Upper lobe of left lung (tissue), 4 donors: ENCODE data around the gene TUBA1C.

Source experiments
- EP300 ChIP-seq, 4 donors: sonication (generic); formaldehyde crosslinking; IDR thresholded peaks; one replicate each; pipeline ENCODE4 v1.5.1; 2017; ENCODE audit warnings: antibody characterized with exemption in 4 of 4, control low read depth in 2 of 4
- POLR2A ChIP-seq, 4 donors: fragments of 450-650 bp; IDR thresholded peaks; one replicate each; pipeline ENCODE4 v1.5.1; 2016 to 2017; ENCODE audit warnings: antibody characterized with exemption in 4 of 4, mild to moderate bottlenecking in 2 of 4
- POLR2AphosphoS5 ChIP-seq, 2 donors: sonication (generic); formaldehyde crosslinking; IDR thresholded peaks; one replicate each; pipeline ENCODE4 v1.5.1; 2017; ENCODE audit warnings: antibody characterized with exemption in 2 of 2
- TF ChIP-seq, protein P1 (sequence below), 6 experiments: fragments of 450-650 bp in 4 of 6; fragments of 200-600 bp in 2 of 6; sonication (generic) in 2 of 6; IDR thresholded peaks; one replicate each; pipeline ENCODE4 v1.5.1; 2016 to 2019; ENCODE audit warnings: antibody characterized with exemption in 6 of 6

DNA sequence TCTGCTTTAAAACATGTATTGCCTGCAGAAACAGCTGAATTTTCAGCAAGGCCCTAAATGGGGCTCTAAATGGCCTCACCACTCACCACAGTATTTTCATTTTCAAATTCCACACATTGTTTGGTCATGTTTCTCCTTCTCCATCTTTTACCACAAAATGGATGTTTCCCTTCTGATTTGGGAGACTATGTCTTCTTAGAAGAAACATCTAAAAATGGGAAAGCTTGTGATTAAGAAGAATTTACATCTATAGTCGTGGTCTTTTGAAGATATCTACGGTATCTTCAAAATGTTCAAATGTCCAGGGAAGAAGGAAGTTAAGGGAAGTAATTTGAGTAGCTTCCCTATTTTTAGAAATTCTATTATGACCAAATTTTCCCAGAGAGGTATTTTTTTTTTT, 20.7 kb upstream of the TUBA1C start:
- TF ChIP-seq POLR2AphosphoS5 (IDR thresholded peaks at IDR 0.05) (no peak), POLR2A (IDR thresholded peaks at IDR 0.05) (no peak), EP300 (IDR thresholded peaks at IDR 0.05) (no peak)
- TF ChIP-seq, protein P1, sequence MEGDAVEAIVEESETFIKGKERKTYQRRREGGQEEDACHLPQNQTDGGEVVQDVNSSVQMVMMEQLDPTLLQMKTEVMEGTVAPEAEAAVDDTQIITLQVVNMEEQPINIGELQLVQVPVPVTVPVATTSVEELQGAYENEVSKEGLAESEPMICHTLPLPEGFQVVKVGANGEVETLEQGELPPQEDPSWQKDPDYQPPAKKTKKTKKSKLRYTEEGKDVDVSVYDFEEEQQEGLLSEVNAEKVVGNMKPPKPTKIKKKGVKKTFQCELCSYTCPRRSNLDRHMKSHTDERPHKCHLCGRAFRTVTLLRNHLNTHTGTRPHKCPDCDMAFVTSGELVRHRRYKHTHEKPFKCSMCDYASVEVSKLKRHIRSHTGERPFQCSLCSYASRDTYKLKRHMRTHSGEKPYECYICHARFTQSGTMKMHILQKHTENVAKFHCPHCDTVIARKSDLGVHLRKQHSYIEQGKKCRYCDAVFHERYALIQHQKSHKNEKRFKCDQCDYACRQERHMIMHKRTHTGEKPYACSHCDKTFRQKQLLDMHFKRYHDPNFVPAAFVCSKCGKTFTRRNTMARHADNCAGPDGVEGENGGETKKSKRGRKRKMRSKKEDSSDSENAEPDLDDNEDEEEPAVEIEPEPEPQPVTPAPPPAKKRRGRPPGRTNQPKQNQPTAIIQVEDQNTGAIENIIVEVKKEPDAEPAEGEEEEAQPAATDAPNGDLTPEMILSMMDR (IDR thresholded peaks at IDR 0.05), result no peak
